Camera-type eye (tissue), 1 donor: ENCODE data around the gene COL24A1. TPM values are rescaled to one million over a fixed set of nuclear protein-coding genes. Genes with fewer than 3 reads are reported as not detected.

Experiments
- total RNA-seq: library from RNA; depleted of rRNA; stranded (reverse); fragments of >200 nt; gene quantifications from one replicate; pipeline ENCODE4 v1.2.3, GENCODE V29; 2014

COL24A1 gene
- total RNA-seq = 6.9 TPM

DNA sequence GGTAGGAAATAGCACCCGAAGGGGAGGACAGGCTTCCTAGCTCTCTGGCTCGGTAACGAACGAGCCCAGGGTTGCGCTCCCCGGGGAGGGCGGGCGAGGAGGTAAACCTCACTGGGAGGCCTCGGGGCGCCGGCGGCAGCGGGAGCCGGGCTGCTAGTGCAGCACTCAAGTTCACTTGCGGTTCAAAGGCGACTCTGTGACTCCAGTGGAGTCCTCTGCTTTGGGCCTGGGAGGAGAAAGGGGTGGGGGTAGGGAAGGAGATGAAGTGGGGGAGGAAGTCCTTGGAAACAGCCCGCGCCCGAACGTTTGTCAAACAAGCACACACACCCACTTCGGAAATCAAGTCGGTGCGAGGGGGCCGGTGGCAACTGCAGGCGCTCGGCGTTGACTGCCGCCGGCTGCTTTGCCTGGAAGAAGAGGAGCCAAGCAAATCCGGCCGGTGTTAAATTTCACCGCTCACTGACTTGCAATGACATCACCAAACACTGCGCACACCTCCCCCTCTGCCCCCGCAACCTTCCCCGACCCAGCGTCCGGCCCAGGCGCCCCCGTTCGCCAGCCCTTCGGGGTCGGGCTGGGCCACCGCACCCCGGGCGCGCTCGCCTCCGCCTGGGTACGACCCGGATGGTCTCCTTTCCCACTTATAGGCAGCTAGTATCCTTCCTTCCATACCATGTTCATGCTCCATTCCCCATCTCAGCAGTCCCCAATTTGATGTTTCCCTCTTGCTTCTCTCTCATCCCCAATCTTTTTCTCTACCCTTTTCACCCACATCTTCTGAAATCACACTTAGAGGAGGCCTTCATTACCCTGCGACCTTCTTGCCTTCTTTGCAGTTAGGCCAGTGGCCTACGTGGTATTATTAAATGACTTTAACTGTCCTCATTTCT lies at the start of gene COL24A1:
TSS of gene COL24A1 (minus strand) at position 207 of the 890 bp plus-strand sequence. CDS start 376 bp downstream, outside the sequence.

DNA sequence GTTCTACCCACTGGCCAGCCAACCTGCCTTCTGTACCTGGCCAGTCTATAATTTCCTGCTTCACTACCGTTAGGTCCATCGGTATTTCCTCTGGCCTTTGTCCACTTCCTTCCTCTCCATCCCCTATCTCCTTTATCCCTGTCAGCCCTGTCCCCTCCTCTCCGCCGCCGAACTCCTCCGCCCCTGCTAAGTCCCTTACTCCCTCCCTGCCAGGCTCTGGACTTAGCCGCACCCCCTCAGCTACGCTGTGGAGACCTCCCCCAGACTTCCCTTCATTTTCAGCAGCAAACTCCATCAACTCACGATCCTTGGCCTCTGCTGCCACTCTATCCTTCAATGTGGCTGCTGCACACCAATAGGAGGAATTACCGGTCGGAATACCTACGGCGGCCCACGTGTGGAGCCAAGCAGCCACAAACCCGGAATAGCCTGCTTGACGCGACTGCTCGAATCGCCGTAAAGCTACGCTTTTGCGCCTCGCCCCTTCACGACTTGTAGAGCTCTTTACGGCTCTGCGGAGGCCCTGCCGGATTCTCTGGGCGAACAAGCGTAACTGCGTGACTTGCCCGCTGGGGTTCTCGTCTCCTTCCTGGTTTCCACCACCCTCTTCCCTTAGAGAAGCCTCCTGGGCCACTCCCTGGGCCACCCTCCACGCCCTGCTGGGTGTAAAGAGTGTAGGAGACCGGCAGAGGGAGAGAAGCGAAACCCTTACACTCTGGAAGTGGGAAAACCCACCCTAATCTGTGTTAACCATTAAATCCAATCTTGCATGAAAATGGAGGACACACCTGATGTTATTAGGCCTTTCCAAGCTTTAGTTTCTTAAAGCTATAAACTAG lies 448.4 kb downstream of the COL24A1 start, which contains the start of gene ZNHIT6:
TSS of gene ZNHIT6 (minus strand) at position 444 of the 839 bp plus-strand sequence. CDS start at position 295, 149 bp downstream.

Other genes with a start within 250 kb of the COL24A1 start
- gene ODF2L, start 239.6 kb upstream of the COL24A1 start, total RNA-seq = 143 TPM